LNCAP (cell line): ENCODE results near the gene MYRF.

ENCODE experiments used
- CTCF ChIP-seq: fragments of 450-650 bp; IDR thresholded peaks from 2 replicates; pipeline ENCODE4 v1.5.1; 2017; ENCODE audit warnings: mild to moderate bottlenecking

Gene MYRF

GRCh38 chr11:61710019-61710418 is 42.4 kb upstream of the MYRF start:
- no peak for TF ChIP-seq CTCF

GRCh38 chr11:61711037-61711436 is 41.4 kb upstream of the MYRF start:
- no peak for TF ChIP-seq CTCF

- no peak for TF ChIP-seq CTCF
Observed at GRCh38 chr11:61711498-61711897, 40.9 kb upstream of the MYRF start.

- no peak for TF ChIP-seq CTCF
Observed at GRCh38 chr11:61712314-61712713, 40.1 kb upstream of the MYRF start.

- no peak for TF ChIP-seq CTCF
Observed at GRCh38 chr11:61712846-61713245, 39.6 kb upstream of the MYRF start.

- no peak for TF ChIP-seq CTCF
Observed at GRCh38 chr11:61713464-61713863, 39.0 kb upstream of the MYRF start.

- TF ChIP-seq CTCF, result no peak
Observed at GRCh38 chr11:61713906-61714305, 38.5 kb upstream of the MYRF start.

GRCh38 chr11:61714316-61714715 is 38.1 kb upstream of the MYRF start:
- TF ChIP-seq CTCF, result no peak
